HG03064 (cell line): ENCODE results near the gene NGF.
A peak's percentile ranks its signal among the peaks of the same experiment; 100 is the strongest.
"Not testable (repeated sequence)": the region's sequence is repeated elsewhere in the genome, so short reads cannot be mapped to it uniquely, and the experiment has no call there.

Experiments used
- ATAC-seq: cut with Tn5 transposase; IDR thresholded peaks from one replicate; pipeline ENCODE4 v1.9.1; 2021; ENCODE audit warnings: low read depth; ENCODE audit not compliant: unreplicated experiment

The NGF gene

GRCh38 chr1:115310581-115311473, 27.2 kb downstream of the NGF start:
- ATAC-seq = no peak

DNA sequence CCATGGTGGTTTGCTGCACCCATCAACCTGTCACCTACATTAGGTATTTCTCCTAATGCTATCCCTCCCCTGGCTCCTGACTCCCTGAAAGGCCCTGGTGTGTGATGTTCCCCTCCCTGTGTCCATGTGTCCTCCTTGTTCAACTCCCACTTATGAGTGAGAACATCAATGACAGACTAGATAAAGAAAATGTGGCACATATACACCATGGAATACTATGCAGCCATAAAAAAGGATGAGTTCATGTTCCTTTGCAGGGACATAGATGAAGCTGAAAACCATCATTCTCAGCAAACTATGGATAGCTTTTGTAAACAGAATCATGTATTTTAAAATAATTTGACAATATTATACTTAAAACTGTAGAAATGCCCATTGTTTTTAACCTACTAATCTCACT, 28.5 kb downstream of the NGF start:
- ATAC-seq = not testable (repeated sequence)

- ATAC-seq = no peak
Measured at GRCh38 chr1:115308969-115309368, 29.1 kb downstream of the NGF start.

- no peak for ATAC-seq
Measured at GRCh38 chr1:115307661-115308060, 30.4 kb downstream of the NGF start.

DNA sequence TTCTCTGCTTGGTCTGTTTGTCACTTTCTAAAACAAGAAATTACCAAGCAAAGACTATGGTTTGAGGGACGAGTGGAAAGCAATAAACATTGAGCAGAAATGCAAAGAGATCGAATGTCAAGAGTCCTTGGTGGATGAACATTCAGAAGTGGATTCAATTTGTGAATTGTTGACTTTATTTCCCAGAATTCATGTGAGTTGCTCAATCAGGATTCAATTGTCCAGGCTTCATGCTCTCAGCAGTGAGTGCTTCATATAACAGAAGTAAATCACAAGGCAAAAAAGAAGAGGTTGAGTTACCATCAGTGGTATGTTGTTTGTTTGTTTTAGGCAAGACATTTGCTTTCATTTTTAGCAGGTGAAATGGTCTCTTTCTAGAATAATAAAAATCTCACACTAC, 31.9 kb downstream of the NGF start:
- ATAC-seq = no peak

DNA sequence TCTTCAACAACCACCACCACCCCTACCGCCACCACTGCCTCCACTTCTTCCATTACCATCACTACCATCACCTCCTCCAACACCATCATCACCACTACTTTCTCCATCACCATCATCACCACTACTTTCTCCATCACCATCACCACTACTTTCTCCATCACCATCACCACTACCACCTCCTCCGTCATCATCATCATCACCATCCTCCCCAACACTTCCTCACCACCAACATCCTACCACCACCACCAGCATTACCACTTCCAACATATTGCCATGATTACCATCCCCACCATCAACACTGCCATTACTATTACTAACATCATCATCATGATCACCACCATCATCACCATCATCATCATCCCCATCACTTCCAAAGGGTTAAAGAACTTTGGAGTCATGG, 34.7 kb downstream of the NGF start:
- no peak for ATAC-seq

GRCh38 chr1:115302390-115302961, 35.6 kb downstream of the NGF start:
- ATAC-seq = no peak

GRCh38 chr1:115301438-115302020, 36.5 kb downstream of the NGF start:
- ATAC-seq = no peak

GRCh38 chr1:115300087-115300876, 37.8 kb downstream of the NGF start:
- no peak for ATAC-seq

DNA sequence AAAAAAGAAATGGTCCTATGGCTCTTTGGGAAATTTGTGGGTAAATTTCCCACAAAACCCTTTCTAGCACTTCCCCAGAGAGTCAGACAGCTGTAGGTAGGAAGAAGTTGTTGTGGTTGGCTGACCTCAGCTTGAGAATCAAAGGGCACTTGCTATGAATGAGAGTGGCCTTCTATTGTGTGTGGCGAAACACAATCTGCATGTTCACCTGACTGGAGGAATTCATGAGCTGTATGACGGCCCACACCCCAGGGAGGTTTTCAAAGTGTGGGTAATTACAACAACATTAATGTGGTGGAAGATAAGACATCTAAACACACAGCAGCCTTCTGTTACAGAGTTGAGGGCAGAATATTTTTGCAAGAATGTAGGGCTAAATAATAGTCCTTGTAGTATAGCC, 38.8 kb downstream of the NGF start:
- no peak for ATAC-seq

- peak; percentile 72 for ATAC-seq
Measured at GRCh38 chr1:115296981-115297380, 41.1 kb downstream of the NGF start.

- ATAC-seq = no peak
Measured at GRCh38 chr1:115295904-115296696, 41.9 kb downstream of the NGF start.

GRCh38 chr1:115293899-115294298, 44.1 kb downstream of the NGF start:
- no peak for ATAC-seq

GRCh38 chr1:115293006-115293405, 45.0 kb downstream of the NGF start:
- no peak for ATAC-seq

GRCh38 chr1:115291741-115292140, 46.3 kb downstream of the NGF start:
- ATAC-seq = no peak

DNA sequence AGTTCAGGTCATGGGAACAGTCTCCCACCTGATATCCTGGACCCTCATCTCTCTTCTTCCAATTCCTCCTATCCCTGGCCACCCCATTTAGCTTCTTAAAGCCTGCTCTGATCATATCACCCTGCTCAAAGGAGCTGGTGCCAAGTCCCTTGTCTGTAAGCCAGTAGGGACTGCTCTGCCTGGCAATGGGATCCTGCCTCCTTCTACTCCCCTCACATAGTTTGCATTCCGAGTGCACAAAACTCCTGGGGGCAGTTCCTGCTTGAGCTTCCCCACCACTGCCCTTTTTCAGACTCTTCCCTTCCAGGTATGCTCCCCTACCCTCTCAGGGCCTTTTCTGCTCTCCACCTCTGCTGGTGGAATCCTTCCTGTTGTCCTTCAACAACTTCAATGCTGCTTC, 48.1 kb downstream of the NGF start:
- no peak for ATAC-seq

DNA sequence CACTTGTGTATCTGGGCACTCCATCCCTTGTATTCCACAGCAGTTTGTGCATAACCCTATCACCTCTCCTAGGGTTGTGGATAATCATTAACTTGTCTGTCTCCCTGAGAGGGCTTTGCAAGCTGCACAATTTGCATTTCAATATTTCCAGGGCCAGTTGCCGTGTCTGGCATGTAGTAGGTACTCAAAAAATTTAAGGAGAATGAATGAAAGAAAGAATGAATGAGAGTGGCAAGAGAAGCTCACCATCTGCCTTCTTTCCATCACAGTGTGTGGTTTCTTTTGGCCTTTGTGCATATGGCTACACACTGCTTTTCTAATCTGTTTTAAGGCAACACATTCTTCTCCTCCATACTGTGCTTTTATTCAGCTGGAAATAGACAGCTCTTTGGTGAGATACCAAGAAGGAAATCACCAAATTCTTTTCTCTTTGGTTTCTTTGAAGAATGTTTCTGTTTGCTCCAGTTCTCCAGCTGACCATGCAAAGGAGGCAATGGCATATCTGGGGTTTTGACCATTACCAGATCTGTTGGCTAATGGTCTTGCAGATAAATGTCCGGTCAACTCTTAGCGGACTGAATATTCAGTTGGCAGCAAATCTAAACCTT, 49.4 kb downstream of the NGF start:
- no peak for ATAC-seq

DNA sequence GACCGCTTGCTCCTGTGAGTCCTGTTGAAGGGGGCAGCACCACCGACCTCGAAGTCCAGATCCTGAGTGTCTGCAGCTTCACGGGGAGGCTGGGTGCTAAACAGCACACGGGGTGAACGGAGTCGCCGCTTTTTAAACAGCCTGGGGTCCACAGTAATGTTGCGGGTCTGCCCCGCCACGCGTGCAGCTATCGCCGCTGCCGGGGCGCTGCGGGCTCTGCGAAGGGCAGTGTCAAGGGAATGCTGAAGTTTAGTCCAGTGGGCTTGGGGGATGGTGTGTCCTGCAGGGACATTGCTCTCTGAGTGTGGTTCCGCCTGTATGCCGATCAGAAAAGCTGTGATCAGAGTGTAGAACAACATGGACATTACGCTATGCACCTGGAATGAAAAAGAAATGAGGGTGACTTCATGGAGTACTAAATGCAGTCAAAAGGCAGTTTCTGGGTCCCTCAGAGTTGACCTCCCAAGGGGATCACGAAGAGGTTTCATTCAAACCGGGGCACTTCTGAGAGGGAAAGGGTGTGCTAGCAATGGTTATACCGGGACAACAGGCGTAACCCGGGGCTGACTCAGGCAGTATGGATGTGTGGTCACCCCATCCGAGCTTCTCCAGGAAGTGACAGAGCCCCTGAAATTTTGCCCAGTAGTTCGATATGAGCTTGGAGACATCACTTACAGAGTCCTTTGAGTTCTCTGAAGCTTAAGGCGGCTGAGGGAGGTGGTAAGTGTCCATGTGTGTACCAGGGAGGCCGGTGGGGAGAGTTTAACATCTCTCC, 51.4 kb downstream of the NGF start:
- no peak for ATAC-seq

GRCh38 chr1:115284209-115284608, 53.8 kb downstream of the NGF start:
- no peak for ATAC-seq
